T1000 (cell line): ENCODE measurements around the gene PNPLA3.

Experiments used
- DNase-seq: peaks from one replicate; lab custom pipeline; 2025; ENCODE audit warnings: mixed read lengths; lab: John Stamatoyannopoulos, UW

PNPLA3 gene

DNA sequence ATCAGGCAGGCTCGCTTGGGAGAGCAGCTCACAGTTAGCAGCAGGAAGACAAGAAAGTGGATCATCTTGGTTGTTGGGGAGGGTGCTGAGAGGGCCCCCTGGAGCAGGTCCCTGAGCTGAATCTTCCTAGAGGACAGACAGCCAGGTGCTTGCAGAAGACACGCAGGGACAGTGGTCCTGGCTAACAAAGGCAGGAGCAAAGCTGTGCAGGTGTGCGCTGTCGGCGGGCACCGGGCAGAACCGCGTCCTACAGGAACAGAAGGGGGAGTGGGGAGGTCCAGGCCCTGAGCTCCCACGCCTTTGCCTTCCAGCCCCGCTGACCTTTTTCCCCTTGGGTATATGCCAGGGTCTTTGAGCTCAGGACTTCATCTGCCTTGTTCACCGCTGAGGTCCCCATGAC lies 70.4 kb downstream of the PNPLA3 start:
- no peak for DNase-seq

DNA sequence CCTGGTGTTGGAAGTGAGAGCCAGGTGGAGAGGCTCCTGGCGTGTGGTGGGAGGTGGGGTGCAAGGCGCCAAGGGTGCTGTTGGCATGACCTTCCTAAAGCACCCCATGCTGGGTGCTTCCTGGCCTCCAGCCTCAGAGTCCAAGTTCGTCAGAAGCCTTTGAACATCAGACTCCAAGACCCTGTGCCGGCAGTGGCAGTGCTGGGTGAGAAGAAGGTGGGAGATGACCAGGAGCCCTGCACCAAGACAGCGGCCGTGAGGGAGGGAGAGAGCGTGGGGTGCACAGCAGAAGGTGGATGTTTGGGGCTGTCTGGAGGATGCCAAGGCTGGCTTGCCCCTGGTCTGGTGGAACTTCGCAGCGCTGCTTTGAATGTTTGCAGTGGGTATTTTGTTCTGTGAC lies 70.8 kb downstream of the PNPLA3 start:
- DNase-seq: no peak

DNA sequence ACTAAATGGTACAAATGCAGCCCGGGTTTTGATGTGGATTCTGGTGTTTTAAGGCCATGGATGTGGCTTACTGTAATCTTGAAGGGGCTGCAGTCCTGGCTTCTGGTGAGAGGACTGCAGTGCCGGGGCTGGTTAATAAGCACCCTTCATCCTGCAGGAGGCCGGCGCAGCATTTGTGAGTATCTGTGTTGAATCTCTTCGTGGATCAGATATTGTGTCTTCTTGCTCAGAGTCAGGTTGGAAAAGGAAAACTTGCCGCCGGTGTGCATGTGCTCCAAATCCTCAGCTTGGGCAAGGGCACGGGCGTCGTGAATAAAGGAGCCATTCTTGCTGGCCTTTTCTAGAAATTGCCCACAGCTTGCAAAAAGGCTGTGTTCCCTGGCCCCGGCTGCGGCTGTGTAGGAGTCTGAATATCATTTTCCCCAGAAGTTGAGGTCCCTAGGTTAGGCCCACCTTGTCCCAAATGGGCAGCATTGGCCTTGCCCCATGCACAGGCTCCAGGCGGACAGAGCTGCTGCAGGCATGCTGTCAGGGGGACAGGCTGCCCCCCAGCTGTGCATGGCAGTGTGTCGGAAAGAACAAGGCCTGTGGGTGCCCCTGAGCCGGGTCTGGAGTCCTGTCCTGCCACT lies 71.6 kb downstream of the PNPLA3 start:
- no peak for DNase-seq

DNA sequence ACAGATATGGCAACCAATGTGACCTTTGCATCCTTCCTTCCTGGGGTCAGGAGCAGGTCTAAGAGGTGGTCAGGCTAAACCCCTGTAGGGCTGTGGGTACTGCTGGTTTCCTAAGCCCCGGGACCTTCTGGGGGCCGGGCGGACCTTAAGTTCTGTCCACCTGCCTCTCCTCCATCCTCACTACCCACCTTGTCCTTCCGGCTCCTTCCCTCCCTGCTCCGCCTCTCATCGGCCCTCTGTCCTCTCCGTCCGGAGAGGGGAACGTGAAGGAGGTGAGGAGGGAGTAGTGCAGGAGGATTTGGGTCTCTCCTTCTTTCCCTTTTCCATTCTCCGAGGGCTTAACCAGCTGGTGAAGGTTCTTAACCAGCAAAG lies 72.2 kb downstream of the PNPLA3 start:
- no peak for DNase-seq

DNA sequence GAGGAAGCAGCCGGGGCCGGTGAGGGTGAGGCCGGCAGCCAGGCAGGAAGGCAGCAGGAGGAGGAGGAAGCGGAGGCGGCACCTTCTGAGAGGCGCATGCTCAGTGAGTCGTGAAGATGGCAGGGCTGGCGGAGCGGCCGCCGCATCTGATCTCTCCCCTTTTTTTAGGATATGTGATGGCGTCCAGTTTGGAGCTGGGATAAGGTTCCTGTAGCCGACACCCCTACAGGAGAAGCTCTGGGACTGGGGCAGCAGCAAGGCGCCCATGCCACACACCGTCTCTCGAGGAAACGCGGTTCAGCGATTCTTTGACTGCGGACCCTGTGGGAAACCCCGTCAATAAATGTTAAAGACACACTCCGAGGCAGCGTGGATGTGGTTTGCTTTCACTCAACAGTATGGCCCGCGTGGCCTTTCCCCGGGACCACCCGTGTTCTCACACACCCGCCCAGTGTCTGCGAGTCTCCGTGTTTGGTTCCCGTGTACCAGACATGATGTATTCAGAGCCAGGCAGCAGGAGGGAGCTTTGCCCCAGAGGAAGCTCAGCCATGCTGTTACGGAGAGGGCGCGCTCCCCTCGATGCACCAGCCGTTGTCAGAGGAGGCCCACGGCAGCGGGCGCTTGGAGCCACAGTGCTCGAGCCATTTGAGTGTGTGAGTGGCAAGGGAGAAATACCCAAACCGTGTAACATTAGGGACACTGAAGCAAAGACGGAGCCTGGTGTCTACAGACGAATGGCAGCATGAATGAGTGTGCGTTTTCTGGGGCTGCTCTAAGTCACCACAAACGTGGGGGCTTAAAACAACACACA lies 72.8 kb downstream of the PNPLA3 start:
- DNase-seq: no peak

DNA sequence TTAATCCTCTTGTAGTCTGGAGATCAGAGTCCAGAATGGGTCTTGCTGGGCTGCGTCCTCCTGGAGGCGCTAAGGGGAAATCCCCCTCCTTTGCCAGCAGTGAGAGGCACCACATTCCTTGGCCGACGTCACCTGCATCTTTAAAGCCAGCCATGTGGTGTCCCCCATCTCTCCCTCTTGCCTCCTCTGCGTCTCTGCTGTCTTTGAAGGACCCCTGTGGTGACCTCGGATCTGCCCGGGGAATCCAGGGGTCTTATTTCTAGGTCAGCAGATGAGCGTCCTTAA lies 73.3 kb downstream of the PNPLA3 start:
- DNase-seq: no peak
